GM18517 (cell line): ENCODE measurements around the gene HOXB6.

ENCODE experiments used
- ATAC-seq: cut with Tn5 transposase; IDR thresholded peaks from one replicate; pipeline ENCODE4 v1.9.1; 2021; ENCODE audit warnings: mild to moderate bottlenecking, moderate library complexity; ENCODE audit not compliant: unreplicated experiment

The HOXB6 gene

GRCh38 chr17:48611213-48611612 is 6.4 kb upstream of the HOXB6 start:
- no peak for ATAC-seq

DNA sequence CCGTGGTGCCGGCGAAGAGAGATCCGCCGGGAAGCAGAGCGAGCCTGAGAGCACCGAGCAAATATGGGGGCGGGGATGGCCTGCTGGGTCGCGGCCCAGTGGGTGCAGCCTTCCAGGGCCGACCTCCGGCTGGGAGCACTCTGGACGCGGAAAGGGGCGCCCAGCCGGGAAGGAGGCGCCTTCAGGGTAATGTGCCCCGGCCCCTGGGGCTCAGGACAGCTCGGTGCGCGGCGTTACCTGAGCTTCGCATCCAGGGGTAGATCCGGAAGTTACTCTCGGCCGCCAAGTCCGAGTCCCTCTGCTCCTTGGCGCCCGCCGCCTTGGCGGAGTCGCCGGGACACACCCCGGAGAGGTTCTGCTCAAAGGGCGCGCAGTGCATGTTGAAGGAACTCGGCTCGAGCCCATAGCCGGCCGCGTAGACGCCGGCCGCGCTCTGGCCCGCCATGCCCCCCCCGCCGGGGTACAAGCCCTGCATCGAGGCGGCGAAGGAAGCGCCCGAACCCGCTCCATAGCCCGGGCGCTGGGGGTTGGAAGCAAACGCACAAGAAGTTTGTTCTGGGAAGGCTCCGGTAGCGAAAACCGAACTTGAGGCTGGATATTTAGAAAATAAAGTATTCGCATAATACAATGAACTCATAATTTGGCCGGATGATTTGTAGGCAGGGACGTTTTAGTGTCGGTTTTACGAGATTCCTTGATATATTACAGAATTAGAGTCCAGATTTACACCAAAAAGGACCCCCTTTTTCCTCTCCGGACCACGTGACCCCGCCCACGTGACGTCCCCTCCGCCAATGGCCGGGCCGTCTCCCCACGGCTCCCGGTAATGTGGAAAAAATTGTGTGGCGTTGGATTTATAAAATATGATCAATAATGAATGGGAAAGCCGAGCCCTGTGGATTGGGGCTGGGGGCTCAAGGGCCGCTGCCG is 5.8 kb upstream of the HOXB6 start, which contains the start of gene HOXB7:
Gene HOXB7, minus strand, starts transcription at position 736 of the 930 bp plus-strand sequence. Its CDS starts 99 bp downstream, at position 637.
- no peak for ATAC-seq

DNA sequence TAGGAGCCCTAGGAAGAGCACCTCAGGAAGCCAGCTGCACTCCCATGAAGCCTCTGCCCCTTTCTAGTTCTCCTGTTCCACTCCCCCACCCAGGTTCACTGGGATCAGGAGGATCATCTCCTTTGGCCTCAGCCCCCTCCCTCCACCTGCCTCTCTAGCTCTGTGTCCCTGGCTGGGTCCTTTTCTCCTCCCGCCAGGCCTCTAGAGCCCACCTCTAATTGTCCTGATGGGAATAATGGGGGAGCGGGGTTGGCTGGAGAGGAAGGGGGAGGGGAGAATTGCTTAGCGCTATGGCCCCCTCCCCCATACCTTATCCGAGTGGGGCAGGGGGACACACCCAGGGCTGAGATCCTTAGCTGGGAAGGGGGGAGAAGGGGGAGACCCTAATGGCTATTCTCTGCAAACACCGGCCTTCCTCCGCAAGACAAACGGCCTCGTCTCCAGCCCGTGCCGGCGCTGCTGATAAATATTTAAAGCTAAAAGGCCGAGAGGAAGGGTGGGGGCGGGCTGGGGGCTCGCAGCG is 5.0 kb upstream of the HOXB6 start:
- ATAC-seq: no peak

- ATAC-seq: no peak
Observed at GRCh38 chr17:48609033-48609432, 4.2 kb upstream of the HOXB6 start.

DNA sequence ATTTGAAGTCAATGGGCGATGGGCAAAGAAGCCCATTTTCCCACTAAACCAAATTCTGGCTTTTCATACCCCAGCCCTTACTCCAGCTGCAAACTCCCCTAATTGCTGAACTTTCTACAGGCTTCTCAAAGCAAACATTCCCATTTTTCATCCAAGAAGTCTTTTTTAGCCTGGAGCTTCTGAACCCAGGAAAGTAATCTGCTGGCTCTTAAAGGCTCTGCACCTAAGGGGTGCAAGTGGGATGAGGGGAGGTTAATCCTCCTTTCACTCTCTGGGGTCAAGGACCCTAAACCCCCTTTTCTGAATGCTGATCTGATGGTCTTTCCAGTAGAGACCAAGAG is 3.7 kb upstream of the HOXB6 start:
- no peak for ATAC-seq

GRCh38 chr17:48606892-48607614 is 2.3 kb upstream of the HOXB6 start:
- no peak for ATAC-seq

DNA sequence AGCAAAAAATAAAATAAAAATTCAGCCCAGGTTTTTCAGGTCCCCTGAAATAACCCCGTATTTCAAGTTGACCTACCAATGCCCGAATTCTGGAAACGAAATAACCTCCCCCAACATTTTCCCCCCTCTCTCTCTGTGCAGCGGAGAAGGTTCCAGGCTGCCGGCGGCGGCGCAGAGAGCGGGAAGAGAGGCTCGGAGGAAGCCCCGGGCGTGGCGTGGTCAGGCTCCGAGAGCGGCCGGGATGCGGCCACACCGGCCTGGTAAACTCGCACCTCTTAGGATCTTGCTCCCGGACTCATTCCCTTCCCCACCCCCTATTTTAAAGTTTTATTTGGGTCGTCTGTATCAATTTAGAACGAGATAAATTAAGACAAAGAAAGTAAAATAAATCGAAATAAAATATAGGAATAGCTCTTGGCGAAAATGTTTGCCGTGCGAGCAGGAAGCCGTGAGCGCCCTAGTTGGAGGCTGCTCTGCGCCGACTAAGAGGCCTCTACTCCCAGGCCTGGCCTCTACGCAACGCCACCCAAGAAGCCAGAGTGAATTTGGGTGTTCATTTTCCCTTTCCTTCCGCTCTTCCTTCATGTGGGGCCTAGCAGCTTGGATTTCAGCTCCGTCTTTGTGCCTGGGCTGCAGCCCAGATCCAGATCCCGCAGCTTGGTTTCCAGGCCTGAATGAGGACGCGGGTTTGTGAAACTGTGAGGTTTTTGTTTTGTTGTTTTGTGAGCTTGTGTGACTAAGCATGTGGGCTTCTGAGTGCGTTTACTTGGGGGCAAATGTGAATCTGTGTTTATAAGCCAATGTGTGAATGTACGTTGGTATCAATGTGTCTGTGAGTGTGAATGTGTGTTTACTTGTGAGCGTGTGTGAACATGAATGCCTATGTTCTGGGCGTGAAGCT is 1.5 kb upstream of the HOXB6 start:
- ATAC-seq: no peak

DNA sequence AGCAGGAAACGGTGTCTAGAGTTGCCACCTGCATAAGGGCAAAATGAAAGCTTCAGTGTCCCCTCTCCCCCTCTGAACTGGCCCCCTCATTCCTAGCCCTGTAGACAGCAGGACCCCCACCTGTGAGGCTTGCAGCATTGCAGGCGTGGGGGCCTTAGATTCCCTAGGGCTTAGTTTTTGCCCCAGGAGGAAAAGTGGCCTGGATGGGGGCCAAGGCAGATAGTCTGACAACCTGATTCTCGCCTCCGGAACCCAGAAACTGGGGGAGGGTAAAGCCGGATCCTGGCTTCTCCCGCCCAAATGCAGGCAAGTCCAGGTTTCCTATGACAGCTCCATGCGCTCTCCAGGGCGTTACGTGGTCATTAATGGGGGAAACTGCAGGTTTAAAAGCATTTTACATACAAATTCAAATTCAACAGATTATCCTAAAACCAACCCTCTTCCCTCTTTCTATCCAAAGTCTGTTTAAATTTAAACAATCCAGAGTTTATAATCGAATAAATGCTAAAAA is 678 bp upstream of the HOXB6 start:
- no peak for ATAC-seq

DNA sequence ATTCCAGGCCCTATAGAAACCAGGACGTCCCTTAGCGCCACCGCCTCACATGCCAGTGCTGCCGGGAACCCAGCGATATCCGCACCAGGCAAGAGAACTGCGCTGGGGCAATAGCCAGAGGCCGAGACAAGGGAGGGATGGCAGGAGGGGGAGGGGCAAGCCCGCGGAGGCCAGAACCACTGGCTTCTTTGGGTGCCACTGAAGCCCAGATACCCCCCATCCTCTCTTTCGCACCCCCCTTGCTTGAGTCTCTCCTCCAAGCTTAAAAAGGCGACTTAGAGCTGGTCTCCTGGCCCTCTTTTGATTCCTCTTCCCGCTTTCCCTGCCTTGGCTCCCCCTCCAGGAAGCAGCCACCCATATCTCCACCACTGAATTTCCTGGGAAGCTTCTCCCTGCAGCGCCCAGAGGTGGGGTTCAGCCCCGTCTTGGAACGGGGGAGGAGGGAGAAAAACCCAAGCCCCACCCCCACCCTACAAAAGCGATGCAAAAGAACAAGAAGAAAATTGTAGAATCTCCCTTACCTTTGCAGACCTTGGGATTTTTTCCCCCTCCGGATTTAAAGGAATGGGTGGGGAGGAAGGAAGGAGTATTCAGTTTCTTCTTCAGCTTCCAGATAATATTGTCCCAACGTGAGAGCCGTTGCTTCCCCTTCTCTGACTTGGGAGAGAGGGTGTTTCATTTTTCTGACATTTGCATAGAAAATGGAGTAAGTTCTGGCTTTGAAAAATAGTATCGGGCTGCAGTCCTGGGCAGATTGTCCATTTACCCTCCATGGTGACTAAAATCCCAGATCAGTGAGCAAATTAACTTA is 622 bp downstream of the HOXB6 start:
- ATAC-seq: no peak

- ATAC-seq: no peak
Observed at GRCh38 chr17:48601539-48602425, 3.0 kb downstream of the HOXB6 start.

DNA sequence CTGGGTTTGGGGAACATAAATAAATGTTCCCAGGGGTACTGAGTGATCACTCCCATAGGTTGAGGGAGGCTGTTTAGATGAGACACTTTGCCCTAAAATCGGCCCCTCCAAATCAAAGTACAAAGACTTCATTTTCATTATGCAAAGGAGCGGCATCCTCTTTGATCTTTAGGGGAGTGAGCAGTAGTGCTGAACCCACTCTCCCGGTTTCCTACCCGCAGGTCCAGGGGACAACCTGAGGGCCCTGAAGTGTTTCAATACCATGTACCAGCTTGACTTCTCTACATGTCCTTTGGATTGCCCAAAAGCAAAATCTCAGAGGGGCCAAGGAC is 3.6 kb downstream of the HOXB6 start:
- no peak for ATAC-seq

DNA sequence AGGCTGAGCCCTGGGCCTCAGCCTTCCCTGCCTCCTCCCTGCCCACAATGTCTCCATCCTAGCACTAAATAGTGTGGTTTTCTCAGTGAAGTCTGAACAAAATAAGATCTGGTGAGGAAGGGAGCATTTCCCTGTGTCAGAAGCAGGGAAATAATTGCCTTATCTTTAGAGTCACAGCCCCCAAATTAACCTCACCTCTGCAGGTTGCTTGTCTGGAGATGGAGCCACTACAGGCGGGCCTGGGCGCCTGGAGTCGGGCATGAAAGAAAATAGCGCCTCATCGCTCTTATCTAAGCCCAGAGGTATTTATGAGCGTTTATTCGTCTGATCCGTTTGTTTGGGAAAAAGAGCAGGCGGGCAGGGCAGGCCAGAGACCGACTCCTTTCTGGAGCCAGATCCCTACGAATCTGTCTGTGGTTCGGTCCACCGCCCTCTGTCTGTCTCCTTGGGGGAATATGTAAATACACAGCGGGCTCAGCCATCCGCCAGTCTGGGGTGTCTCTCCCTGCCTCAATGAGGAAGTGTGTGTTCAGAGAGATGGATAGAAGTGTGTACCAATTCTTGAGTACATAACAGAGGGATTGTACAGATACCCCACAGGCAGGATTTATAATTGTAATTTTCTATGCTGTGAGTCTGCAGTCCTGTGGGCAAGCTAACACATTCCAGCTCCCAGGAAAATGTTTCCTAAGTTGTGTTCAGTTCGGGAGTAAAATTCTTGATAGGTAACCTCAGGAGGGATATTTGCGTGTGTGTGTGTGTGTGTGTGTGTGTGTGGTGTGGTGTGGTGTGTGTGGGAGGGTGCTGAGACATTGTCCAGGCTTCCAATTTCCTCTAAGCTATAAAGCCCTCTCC is 4.3 kb downstream of the HOXB6 start:
- no peak for ATAC-seq

DNA sequence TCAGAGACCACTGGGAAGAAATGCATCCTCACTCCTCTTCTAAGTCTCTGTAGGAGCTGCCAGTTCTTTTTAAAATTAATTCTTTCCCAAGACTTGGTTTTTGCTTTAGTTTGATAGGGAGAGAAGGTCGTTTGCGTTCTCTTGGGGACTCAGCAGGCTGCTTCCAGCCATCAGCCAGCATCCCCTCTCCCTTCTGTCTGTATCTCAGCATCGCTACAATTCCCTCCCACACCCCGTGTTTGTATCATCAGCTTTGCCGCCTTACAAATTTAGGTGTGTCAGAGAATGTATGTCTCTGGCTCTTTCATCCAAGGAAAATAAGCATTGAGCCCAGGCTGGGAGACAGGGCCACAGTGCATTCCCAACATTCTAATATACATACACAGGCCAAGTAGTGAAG is 5.4 kb downstream of the HOXB6 start:
- ATAC-seq: no peak

DNA sequence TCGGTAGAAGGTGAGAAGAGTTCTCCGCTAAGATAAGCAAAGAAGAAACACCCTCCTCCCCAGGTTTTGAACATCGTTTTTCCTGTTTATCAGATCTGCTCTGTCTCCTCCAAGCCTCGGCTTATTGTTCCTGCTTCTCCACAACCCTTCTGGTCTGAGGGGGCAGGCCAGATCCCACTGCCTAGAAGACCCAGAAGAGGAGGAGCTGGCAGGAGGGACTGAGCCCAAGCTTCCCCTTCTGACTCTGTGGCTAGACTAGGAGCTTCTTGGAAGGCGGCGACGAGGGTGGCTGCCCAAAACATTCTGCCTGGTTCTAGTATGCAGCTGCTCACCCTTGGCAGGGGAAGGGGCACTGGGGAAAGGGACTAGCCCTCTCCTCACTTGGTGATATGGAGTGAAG is 6.0 kb downstream of the HOXB6 start:
- no peak for ATAC-seq

- no peak for ATAC-seq
Observed at GRCh38 chr17:48597778-48598631, 6.8 kb downstream of the HOXB6 start.

DNA sequence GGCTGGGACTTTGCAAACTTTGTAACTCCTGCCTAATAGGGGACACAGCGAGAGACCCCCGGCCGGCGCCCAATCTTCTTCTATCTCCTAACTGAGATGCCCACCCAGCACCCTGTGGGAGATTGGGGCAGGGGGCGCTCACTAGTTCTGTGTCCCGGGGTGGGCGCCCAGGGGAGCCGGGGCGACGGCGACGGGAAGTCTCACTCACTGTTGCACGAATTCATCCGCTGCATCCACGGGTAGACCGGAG is 7.3 kb downstream of the HOXB6 start:
- ATAC-seq: no peak

- no peak for ATAC-seq
Observed at GRCh38 chr17:48596735-48597527, 7.9 kb downstream of the HOXB6 start.
